H1 (cell line): ENCODE measurements around the gene PROKR1. TPM values are rescaled to one million over a fixed set of nuclear protein-coding genes. Genes with fewer than 3 reads are reported as not detected.

Experiments
- CTCF ChIA-PET: fragments of 300-600 bp; sonication (Branson Sonifier 250); formaldehyde crosslinking; loops from one replicate; lab custom pipeline; 2021; ENCODE audit not compliant: partially characterized antibody; lab: Charles Lee
- POLR2A ChIA-PET: fragments of 300-600 bp; sonication (Branson Sonifier 250); formaldehyde crosslinking; loops from one replicate; lab custom pipeline; 2021; ENCODE audit warnings: inconsistent platforms; ENCODE audit not compliant: partially characterized antibody; lab: Charles Lee
- DNase-seq, 2 experiments: peaks; one replicate each; pipeline versions ENCODE4 v3.0.0 to v3.0.0-alpha.2; 2010 to 2022; ENCODE audit warnings: low spot score in 2 of 2, low read depth in 1 of 2, mixed read lengths in 1 of 2
- FAIRE-seq: peaks from 2 replicates; lab custom pipeline; 2011; peaks lifted over from hg19 to GRCh38; lab: Jason Lieb, UNC
- H2AFZ ChIP-seq: 2 replicates; pipeline ENCODE4 v1.8.1; 2012; ENCODE audit warnings: low read length, inconsistent platforms
- H2AK5ac ChIP-seq: 2 replicates; pipeline ENCODE4 v1.6.1; 2013; ENCODE audit warnings: low read depth, low read length
- H2BK120ac ChIP-seq: replicated peaks from 2 replicates; pipeline ENCODE3; 2013; ENCODE audit warnings: low read depth, low read length, inconsistent platforms
- H2BK12ac ChIP-seq: 2 replicates; pipeline ENCODE4 v1.6.1; 2013; ENCODE audit warnings: low read depth, low read length
- H2BK15ac ChIP-seq: 2 replicates; pipeline ENCODE4 v1.6.1; 2013; ENCODE audit warnings: low read length
- H2BK20ac ChIP-seq: 2 replicates; pipeline ENCODE4 v1.6.1; 2013; ENCODE audit warnings: low read length
- H2BK5ac ChIP-seq: 2 replicates; pipeline ENCODE4 v1.6.1; 2013; ENCODE audit warnings: low read depth, low read length
- H3K14ac ChIP-seq: 2 replicates; pipeline ENCODE4 v1.6.1; 2013; ENCODE audit warnings: inconsistent platforms; ENCODE audit not compliant: insufficient read length
- H3K18ac ChIP-seq: 2 replicates; pipeline ENCODE4 v1.6.1; 2013; ENCODE audit warnings: low read length; ENCODE audit errors: extremely low read depth
- H3K23ac ChIP-seq: 2 replicates; pipeline ENCODE4 v1.6.1; 2013; ENCODE audit warnings: inconsistent platforms; ENCODE audit not compliant: insufficient read length
- H3K23me2 ChIP-seq: 2 replicates; pipeline ENCODE4 v1.6.1; 2013; ENCODE audit warnings: low read depth, low read length
- H3K27ac ChIP-seq: 2 replicates; pipeline ENCODE4 v1.6.1; 2011; ENCODE audit warnings: low read depth, low read length, inconsistent platforms
- H3K27me3 ChIP-seq, 4 experiments: replicated peaks in 1 of 4; 1 replicate in 1 of 4; 2 replicates in 3 of 4; pipeline versions ENCODE4 v1.6.1 to v1.8.1; 2011 to 2013; ENCODE audit warnings: low read length in 3 of 4, mild to moderate bottlenecking in 3 of 4, inconsistent platforms in 2 of 4, mixed read lengths in 2 of 4, moderate library complexity in 1 of 4; ENCODE audit not compliant: control insufficient read depth in 3 of 4, insufficient read depth in 3 of 4; ENCODE audit errors: extremely low read depth in 1 of 4
- H3K36me3 ChIP-seq, 4 experiments: 2 replicates each; pipeline versions ENCODE4 v1.6.1 to v1.8.1; 2011 to 2013; ENCODE audit warnings: mild to moderate bottlenecking in 4 of 4, low read length in 3 of 4, moderate library complexity in 2 of 4, control low read depth in 1 of 4, inconsistent platforms in 1 of 4; ENCODE audit not compliant: insufficient read depth in 4 of 4, control insufficient read depth in 2 of 4
- H3K4ac ChIP-seq: replicated peaks from 2 replicates; pipeline ENCODE3; 2013; ENCODE audit warnings: low read length, low read depth, mixed read lengths, inconsistent platforms; ENCODE audit not compliant: insufficient read length
- H3K4me1 ChIP-seq, 4 experiments: replicated peaks in 1 of 4; 1 replicate in 1 of 4; 2 replicates in 3 of 4; pipeline versions ENCODE4 v1.6.1 to v1.8.1; 2011 to 2013; ENCODE audit warnings: low read length in 3 of 4, inconsistent platforms in 2 of 4, mixed read lengths in 1 of 4; ENCODE audit not compliant: insufficient read depth in 4 of 4, control insufficient read depth in 3 of 4
- H3K4me2 ChIP-seq, 2 experiments: 2 replicates each; pipeline versions ENCODE4 v1.6.1 to v1.8.1; 2011 to 2013; ENCODE audit warnings: low read depth in 2 of 2, low read length in 2 of 2, control low read depth in 1 of 2, inconsistent platforms in 1 of 2, mild to moderate bottlenecking in 1 of 2; ENCODE audit not compliant: insufficient read depth in 1 of 2
- H3K4me3 ChIP-seq, 4 experiments: fragments of 200-600, 300-600 bp in 1 of 4; sonication (generic), shearing (Covaris generic), sonication (Bioruptor Twin) in 1 of 4; 2 replicates each; pipeline versions ENCODE4 v1.5.1 to v1.8.1; 2011 to 2016; ENCODE audit warnings: low read length in 4 of 4, low read depth in 3 of 4, control low read depth in 2 of 4, inconsistent platforms in 2 of 4, mild to moderate bottlenecking in 2 of 4, mixed read lengths in 1 of 4, moderate library complexity in 1 of 4; ENCODE audit not compliant: insufficient read depth in 2 of 4; ENCODE audit errors: extremely low read depth in 1 of 4
- H3K56ac ChIP-seq: replicated peaks from 2 replicates; pipeline ENCODE3; 2013; ENCODE audit warnings: low read depth, mild to moderate bottlenecking, mixed read lengths, low read length, inconsistent platforms; ENCODE audit not compliant: insufficient read length
- H3K79me1 ChIP-seq: 2 replicates; pipeline ENCODE4 v1.6.1; 2013; ENCODE audit warnings: low read depth, low read length, control low read depth
- H3K79me2 ChIP-seq, 2 experiments: 2 replicates each; pipeline versions ENCODE4 v1.6.1 to v1.8.1; 2012 to 2013; ENCODE audit warnings: low read length in 2 of 2, mild to moderate bottlenecking in 2 of 2, inconsistent platforms in 1 of 2; ENCODE audit not compliant: insufficient read depth in 2 of 2, control insufficient read depth in 1 of 2
- H3K9ac ChIP-seq, 4 experiments: replicated peaks in 1 of 4; 1 replicate in 1 of 4; 2 replicates in 3 of 4; pipeline versions ENCODE4 v1.6.1 to v1.8.1; 2011 to 2013; ENCODE audit warnings: low read depth in 3 of 4, low read length in 3 of 4, control low read depth in 2 of 4, mild to moderate bottlenecking in 2 of 4, moderate library complexity in 2 of 4, inconsistent platforms in 1 of 4; ENCODE audit errors: extremely low read depth in 1 of 4
- H3K9me3 ChIP-seq, 2 experiments: 2 replicates each; pipeline versions ENCODE4 v1.6.1 to v1.8.1; 2012 to 2013; ENCODE audit warnings: mild to moderate bottlenecking in 2 of 2, moderate library complexity in 2 of 2, control low read depth in 1 of 2, inconsistent platforms in 1 of 2, low read depth in 1 of 2, low read length in 1 of 2, mixed read lengths in 1 of 2; ENCODE audit not compliant: insufficient read depth in 2 of 2
- H4K20me1 ChIP-seq, 2 experiments: replicated peaks in 1 of 2; 2 replicates each; pipeline versions ENCODE3 to v1.8.1; 2011 to 2013; ENCODE audit warnings: inconsistent platforms in 2 of 2, low read length in 2 of 2, mild to moderate bottlenecking in 1 of 2; ENCODE audit not compliant: insufficient read depth in 2 of 2, control insufficient read depth in 1 of 2
- H4K5ac ChIP-seq: 2 replicates; pipeline ENCODE4 v1.6.1; 2013; ENCODE audit warnings: low read length, low read depth, mixed read lengths, inconsistent platforms; ENCODE audit not compliant: insufficient read length
- H4K8ac ChIP-seq: 2 replicates; pipeline ENCODE4 v1.8.0; 2013; ENCODE audit warnings: mild to moderate bottlenecking, moderate library complexity, low read length, inconsistent platforms; ENCODE audit not compliant: insufficient read depth; ENCODE audit errors: extremely low read depth
- H4K91ac ChIP-seq: replicated peaks from 2 replicates; pipeline ENCODE3; 2013; ENCODE audit warnings: low read length, mixed read lengths, inconsistent platforms; ENCODE audit not compliant: insufficient read length
- CEBPB ChIP-seq: IDR thresholded peaks from 2 replicates; pipeline ENCODE4 v1.6.1; 2012; ENCODE audit warnings: low read depth, low read length
- CTBP2 ChIP-seq: IDR thresholded peaks from 2 replicates; pipeline ENCODE4 v1.7.0; 2011; ENCODE audit warnings: borderline replicate concordance, mild to moderate bottlenecking, moderate library complexity, mixed read lengths, low read length; ENCODE audit not compliant: insufficient read depth, insufficient read length
- EGR1 ChIP-seq: IDR thresholded peaks from 2 replicates; pipeline ENCODE4 v1.6.1; 2011; ENCODE audit warnings: low read depth, low read length, borderline replicate concordance
- HDAC6 ChIP-seq: IDR thresholded peaks from one replicate; pipeline ENCODE4 v1.7.1; 2012; ENCODE audit warnings: low read depth, mild to moderate bottlenecking, inconsistent platforms, low read length, moderate library complexity
- POLR2A ChIP-seq, 2 experiments: IDR thresholded peaks; 1 replicate in 1 of 2; 2 replicates in 1 of 2; pipeline ENCODE4 v1.6.1; 2011; ENCODE audit warnings: low read depth in 2 of 2, low read length in 2 of 2, mild to moderate bottlenecking in 2 of 2; ENCODE audit errors: control extremely low read depth in 1 of 2
- RFX5 ChIP-seq: IDR thresholded peaks from 2 replicates; pipeline ENCODE4 v1.6.1; 2011; ENCODE audit warnings: low read depth, low read length, improper control_type of control experiment, borderline replicate concordance
- YY1 ChIP-seq: IDR thresholded peaks from 2 replicates; pipeline ENCODE4 v1.6.1; 2011; ENCODE audit warnings: low read depth, mild to moderate bottlenecking, low read length
- WGBS, 2 experiments: shearing (Covaris generic) in 1 of 2; methylation state at CpG; one replicate each; pipeline versions ENCODE4 v1.1.6 to v1.1.7; 2013 to 2015; ENCODE audit warnings: low lambda C conversion rate in 2 of 2, mixed read lengths in 2 of 2, inconsistent platforms in 1 of 2, low coverage in 1 of 2, missing lambda C conversion rate in 1 of 2; ENCODE audit not compliant: insufficient replicate concordance in 2 of 2, insufficient coverage in 1 of 2, insufficient read length in 1 of 2; ENCODE audit errors: extremely low coverage in 1 of 2, missing lambda C conversion rate in 1 of 2; 5-methylcytosine and 5-hydroxymethylcytosine counted together
- polyA plus RNA-seq, 7 experiments: library from polyadenylated mRNA; depleted of rRNA in 3 of 7; stranded (reverse) in 5 of 7; unstranded in 2 of 7; fragments of >200 nt in 5 of 7; fragments of 200-250 nt in 2 of 7; gene quantifications; 1 replicate in 5 of 7; 2 replicates in 1 of 7; 4 replicates in 1 of 7; pipeline versions ENCODE4 v1.2.1 to v1.2.3, GENCODE V29; 2011 to 2013; ENCODE audit warnings: missing spikeins in 2 of 7, mixed read lengths in 2 of 7
- total RNA-seq: library from RNA; stranded (reverse); fragmentation: NEBNext Ultra II Directional; extraction: Animal tissue kit (Norgen Biotek cat#: 25700); gene quantifications from 2 replicates; pipeline ENCODE4 v1.2.1, GENCODE V29; 2021

PROKR1 gene
- total and polyA plus RNA-seq, 2 of the 8 experiments (the other 6 are each of a cell fraction or from before 2014, with no cell fraction given) = 1.8 to 3.9 TPM

DNA sequence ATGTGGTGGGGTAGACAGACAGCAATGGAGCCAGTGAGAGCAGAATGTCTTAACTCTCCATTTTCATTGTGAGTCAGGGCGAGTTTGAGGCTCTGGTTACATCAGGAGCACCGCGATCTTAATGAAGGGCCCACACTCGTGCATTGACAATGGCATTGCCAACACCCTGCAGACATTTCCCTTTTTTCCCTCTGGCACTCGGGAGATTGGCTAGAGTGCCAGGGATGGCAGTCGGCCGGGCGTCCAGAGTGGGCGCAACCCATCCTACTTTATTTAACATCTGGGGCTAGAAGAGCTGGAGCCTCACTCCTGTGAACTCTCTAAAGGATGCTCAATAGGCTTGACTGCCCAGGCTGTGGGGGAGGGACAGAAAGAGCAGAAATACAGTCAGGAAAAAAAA is 9.7 kb downstream of the PROKR1 start:
- Histone ChIP-seq H3K4me3 (no peak overlapping the region), H4K8ac (no peak overlapping the region), H3K36me3 (peaks cover 0 to 5% (median under 1%) of the 10 kb centered on the region in 4 experiments; a peak in 1 of 8 replicates), H3K9me3 (no peaks in the 10 kb centered on the region), H4K91ac (no peak overlapping the region), H3K27ac (no peak overlapping the region), H2BK15ac (no peak overlapping the region), H3K9ac (no peak overlapping the region), H4K20me1 (no peaks in the 10 kb centered on the region), H3K23me2 (no peaks in the 10 kb centered on the region; the same call in 1 of the 2 replicates), H3K4me1 (peaks cover 0 to under 1% (median 0%) of the 10 kb centered on the region in 4 experiments; a peak in 2 of 7 replicates), H4K5ac (no peak overlapping the region), H3K14ac (no peak overlapping the region), H3K27me3 (no peaks in the 10 kb centered on the region), H2BK5ac (no peak overlapping the region), H3K4ac (no peak overlapping the region), H3K18ac (no peak overlapping the region), H2BK20ac (no peak overlapping the region), H2BK12ac (no peak overlapping the region), H2AFZ (no peak overlapping the region), H3K4me2 (no peak overlapping the region), H2AK5ac (no peak overlapping the region), H3K79me1 (no peaks in the 10 kb centered on the region), H2BK120ac (no peak overlapping the region), H3K79me2 (no peaks in the 10 kb centered on the region), H3K23ac (no peak overlapping the region), H3K56ac (no peak overlapping the region)
- POLR2A ChIA-PET = interaction anchor here (0.5 kb wide), 1 partner anchor 893 kb away, joined by 3 read pairs; no protein-coding TSS in a partner anchor
- no peak for FAIRE-seq
- no peak for DNase-seq
- 83% methylated on average over 9 of the region's 9 CpGs; no CpG with 5 or more reads in 1 of the 2 experiments for WGBS, 2 experiments
- CTCF ChIA-PET = interaction anchor here (0.6 to 1.5 kb wide), 5 partner anchors 16 to 256 kb away, joined by 3 to 4 read pairs (median 4); no protein-coding TSS in a partner anchor
- TF ChIP-seq CEBPB (no peak), EGR1 (no peak), YY1 (no peak), POLR2A (IDR thresholded peaks at IDR 0.05; ENCODE audit: control extremely low read depth in 1 of 2, low read depth in 2 of 2, low read length in 2 of 2) (no peak), RFX5 (no peak), CTBP2 (no peak), HDAC6 (no peak)
